OCI-LY3 (cell line): ENCODE measurements around the gene HIVEP3.

ENCODE experiments used
- H2AFZ ChIP-seq: fragments of 200-600, 300-600 bp; shearing (Covaris generic); 2 replicates; pipeline ENCODE4 v1.6.0; 2014; ENCODE audit warnings: antibody characterized with exemption, low read depth, low read length
- H3K27ac ChIP-seq: fragments of 200-600, 300-600 bp; sonication (generic); 2 replicates; pipeline ENCODE4 v1.5.1; 2014; ENCODE audit warnings: mild to moderate bottlenecking, low read length, moderate library complexity, mixed read lengths
- H3K27me3 ChIP-seq: fragments of 200-600, 300-600 bp; sonication (generic); 2 replicates; pipeline ENCODE4 v1.6.1; 2014; ENCODE audit warnings: low read depth, low read length, mixed read lengths
- H3K36me3 ChIP-seq: fragments of 200-600, 300-600 bp; sonication (generic); replicated peaks from 2 replicates; pipeline ENCODE3; 2014; ENCODE audit warnings: low read depth, low read length, mixed read lengths
- H3K4me1 ChIP-seq: fragments of 300-600, 200-600 bp; sonication (generic); 2 replicates; pipeline ENCODE4 v1.6.1; 2014; ENCODE audit warnings: low read length, mixed read lengths
- H3K4me2 ChIP-seq: fragments of 200-600, 300-600 bp; sonication (generic); 2 replicates; pipeline ENCODE4 v1.6.1; 2014; ENCODE audit warnings: low read length, mixed read lengths
- H3K4me3 ChIP-seq: fragments of 300-600, 200-600 bp; sonication (generic); 2 replicates; pipeline ENCODE4 v1.5.1; 2014; ENCODE audit warnings: antibody characterized with exemption, mild to moderate bottlenecking, low read length, moderate library complexity
- H3K79me2 ChIP-seq: fragments of 300-600, 200-600 bp; shearing (Covaris generic); 2 replicates; pipeline ENCODE4 v1.6.1; 2014; ENCODE audit warnings: mild to moderate bottlenecking, low read length, mixed read lengths
- H3K9ac ChIP-seq: fragments of 300-600, 200-600 bp; shearing (Covaris generic); 2 replicates; pipeline ENCODE4 v1.6.0; 2014; ENCODE audit warnings: mild to moderate bottlenecking, low read length, moderate library complexity
- H3K9me3 ChIP-seq: fragments of 200-600, 300-600 bp; shearing (Covaris generic); 2 replicates; pipeline ENCODE4 v1.6.1; 2014; ENCODE audit warnings: low read length, mixed read lengths; ENCODE audit not compliant: insufficient read depth
- H4K20me1 ChIP-seq: fragments of 200-600, 300-600 bp; sonication (generic); 2 replicates; pipeline ENCODE4 v1.6.1; 2016; ENCODE audit warnings: low read length, mixed read lengths; ENCODE audit not compliant: insufficient read depth
- EZH2phosphoT487 ChIP-seq: fragments of 200-600 bp; shearing (Covaris generic); IDR thresholded peaks from 2 replicates; pipeline ENCODE4 v1.6.1; 2018; ENCODE audit warnings: antibody characterized with exemption, mixed run types, low read depth
- TF ChIP-seq, protein P1 (sequence below): fragments of 200-600, 300-600 bp; sonication (generic); IDR thresholded peaks from 2 replicates; pipeline ENCODE4 v1.5.1; 2014; ENCODE audit warnings: antibody characterized with exemption, low read length, low read depth

HIVEP3 gene

DNA sequence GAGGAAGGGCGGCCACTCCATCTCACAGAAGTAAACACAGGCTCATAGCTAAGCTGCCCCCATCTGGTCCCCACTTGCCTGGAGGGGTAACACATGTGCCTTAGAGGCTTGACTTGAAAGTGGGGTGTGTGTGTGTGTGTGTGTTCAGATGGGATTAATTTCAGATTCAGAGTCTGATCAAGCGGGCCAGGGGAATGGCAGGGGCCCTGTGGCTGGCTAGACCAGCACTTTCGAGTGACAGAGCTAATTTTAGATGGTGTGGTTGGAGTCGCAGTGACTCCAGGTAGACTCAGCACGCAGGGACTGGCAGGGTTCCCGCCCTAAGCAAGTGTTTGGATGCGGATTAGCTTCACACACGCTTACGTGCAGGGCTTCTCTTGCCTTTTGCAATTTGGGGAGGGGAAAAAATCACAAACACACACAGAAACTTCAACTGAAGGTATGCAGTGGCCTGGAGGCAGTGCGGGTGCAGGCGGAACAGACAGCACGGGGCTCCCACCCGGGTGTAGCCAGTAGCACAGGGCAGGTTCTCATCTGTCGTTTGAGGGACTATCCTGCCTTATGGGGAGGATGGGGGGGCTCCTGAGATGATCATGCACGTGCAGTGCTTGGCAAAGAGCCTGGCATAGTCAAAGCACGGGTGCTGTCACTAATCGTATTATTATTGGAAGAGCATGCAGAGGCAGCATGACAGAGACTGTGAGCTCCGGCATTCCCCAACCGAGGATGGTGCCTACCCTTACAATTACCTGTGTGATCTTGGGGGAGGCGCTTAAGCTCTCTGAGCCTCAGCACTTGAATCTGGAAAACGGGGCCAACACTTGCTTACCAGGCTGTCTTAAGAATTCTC, 435.5 kb downstream of the HIVEP3 start:
- Histone ChIP-seq H3K4me2 (no peak overlapping the region), H3K9me3 (no peaks in the 10 kb centered on the region), H3K4me1 (peaks cover 61% of the 10 kb centered on the region), H2AFZ (no peak overlapping the region), H4K20me1 (no peaks in the 10 kb centered on the region), H3K27me3 (no peaks in the 10 kb centered on the region), H3K36me3 (no peaks in the 10 kb centered on the region), H3K27ac (no peak overlapping the region), H3K4me3 (no peak overlapping the region), H3K9ac (no peak overlapping the region; the same call in 1 of the 2 replicates), H3K79me2 (no peaks in the 10 kb centered on the region)
- TF ChIP-seq, protein P1, sequence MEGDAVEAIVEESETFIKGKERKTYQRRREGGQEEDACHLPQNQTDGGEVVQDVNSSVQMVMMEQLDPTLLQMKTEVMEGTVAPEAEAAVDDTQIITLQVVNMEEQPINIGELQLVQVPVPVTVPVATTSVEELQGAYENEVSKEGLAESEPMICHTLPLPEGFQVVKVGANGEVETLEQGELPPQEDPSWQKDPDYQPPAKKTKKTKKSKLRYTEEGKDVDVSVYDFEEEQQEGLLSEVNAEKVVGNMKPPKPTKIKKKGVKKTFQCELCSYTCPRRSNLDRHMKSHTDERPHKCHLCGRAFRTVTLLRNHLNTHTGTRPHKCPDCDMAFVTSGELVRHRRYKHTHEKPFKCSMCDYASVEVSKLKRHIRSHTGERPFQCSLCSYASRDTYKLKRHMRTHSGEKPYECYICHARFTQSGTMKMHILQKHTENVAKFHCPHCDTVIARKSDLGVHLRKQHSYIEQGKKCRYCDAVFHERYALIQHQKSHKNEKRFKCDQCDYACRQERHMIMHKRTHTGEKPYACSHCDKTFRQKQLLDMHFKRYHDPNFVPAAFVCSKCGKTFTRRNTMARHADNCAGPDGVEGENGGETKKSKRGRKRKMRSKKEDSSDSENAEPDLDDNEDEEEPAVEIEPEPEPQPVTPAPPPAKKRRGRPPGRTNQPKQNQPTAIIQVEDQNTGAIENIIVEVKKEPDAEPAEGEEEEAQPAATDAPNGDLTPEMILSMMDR: no peak
- TF ChIP-seq EZH2phosphoT487: no peak

DNA sequence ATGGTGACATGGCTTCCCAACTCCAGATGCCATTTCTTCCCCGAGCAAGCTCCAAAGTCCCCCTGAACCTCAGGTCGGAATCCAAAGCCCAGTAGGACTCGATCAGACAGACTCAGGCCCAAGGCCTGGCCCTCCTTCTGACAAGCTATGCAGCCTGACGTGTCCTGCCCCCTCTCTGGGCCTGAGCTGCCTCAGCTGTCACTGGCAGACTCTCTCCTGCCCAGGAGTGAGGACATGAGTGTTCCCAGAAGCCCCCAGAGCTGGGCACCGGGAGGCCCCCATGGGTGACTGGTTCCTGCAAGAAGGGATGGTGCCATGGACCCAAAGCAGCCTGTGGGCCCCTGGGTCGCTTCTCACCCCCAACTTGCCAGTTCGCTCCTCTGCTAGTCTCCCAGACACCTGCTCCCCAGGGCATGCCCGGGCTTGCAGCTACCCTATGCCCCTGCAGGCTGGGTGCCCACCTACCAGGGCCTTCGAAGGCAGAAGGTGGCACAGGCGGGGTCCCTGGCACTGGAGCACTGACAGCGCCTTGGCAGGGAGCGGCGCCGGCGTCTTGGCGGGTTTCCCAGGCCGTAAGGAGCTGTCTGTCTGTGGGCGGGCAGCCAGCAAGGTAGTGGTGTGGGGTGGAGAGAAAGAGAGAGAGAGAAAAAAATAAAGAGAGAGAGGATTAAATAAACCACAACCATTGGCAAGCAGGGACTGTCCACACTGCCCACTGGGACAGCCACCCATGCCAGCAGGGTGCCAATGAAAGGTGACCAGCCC, 436.5 kb downstream of the HIVEP3 start:
- Histone ChIP-seq H3K36me3 (no peaks in the 10 kb centered on the region), H2AFZ (no peak overlapping the region), H3K9ac (no peak overlapping the region; the same call in 1 of the 2 replicates), H3K27ac (no peak overlapping the region), H3K4me3 (no peak overlapping the region), H3K9me3 (no peaks in the 10 kb centered on the region), H3K79me2 (no peaks in the 10 kb centered on the region), H3K4me2 (no peak overlapping the region), H3K4me1 (peaks cover 55% of the 10 kb centered on the region), H3K27me3 (no peaks in the 10 kb centered on the region), H4K20me1 (no peaks in the 10 kb centered on the region)
- no peak for TF ChIP-seq EZH2phosphoT487
- TF ChIP-seq, protein P1: no peak

DNA sequence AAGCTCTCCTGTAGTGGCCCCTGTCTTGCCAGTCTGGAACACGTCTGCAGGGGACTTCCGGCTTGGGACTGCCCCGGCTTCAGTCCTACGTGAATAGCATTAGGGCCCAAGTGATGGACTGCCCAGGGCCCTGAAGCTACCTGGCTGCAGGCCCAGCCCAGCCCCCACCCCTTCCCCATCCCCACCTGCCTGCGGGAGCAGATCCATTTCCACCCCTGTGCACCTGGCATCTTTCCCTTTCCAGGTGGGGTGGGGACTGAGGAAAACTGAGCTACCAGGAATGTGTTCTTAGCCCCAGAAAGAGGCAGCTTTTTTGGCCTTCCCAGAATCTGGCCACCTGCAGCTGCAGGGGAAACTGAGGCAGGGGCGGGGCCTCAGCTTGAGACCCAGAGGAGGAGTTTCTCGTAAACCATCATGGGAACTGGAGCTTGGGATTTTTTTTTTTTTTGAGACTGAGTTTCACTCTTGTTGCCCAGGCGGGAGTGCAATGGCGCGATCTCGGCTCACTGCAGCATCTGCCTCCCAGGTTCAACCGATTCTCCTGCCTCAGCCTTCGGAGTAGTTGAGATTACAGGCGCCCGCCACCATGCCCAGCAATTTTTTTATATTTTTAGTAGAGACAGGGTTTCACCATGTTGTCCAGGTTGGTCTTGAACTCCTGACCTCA, 437.5 kb downstream of the HIVEP3 start:
- Histone ChIP-seq H3K27me3 (no peaks in the 10 kb centered on the region), H3K4me2 (no peak overlapping the region), H2AFZ (no peak overlapping the region), H4K20me1 (no peaks in the 10 kb centered on the region), H3K27ac (no peak overlapping the region), H3K79me2 (no peaks in the 10 kb centered on the region), H3K36me3 (no peaks in the 10 kb centered on the region), H3K9me3 (no peaks in the 10 kb centered on the region), H3K4me1 (peaks cover 46% of the 10 kb centered on the region), H3K4me3 (no peak overlapping the region), H3K9ac (no peak overlapping the region)
- TF ChIP-seq EZH2phosphoT487: no peak
- TF ChIP-seq, protein P1: no peak
